GM12891 (cell line): ENCODE data around the gene TFE3.

Experiments used
- PAX5 ChIP-seq: IDR thresholded peaks from 2 replicates; pipeline ENCODE4 v1.6.1; 2011; ENCODE audit warnings: low read length, moderate library complexity, mild to moderate bottlenecking; ENCODE audit not compliant: insufficient read depth, severe bottlenecking
- POLR2A ChIP-seq: IDR thresholded peaks from 2 replicates; pipeline ENCODE4 v1.6.1; 2011; ENCODE audit warnings: low read depth, low read length, control low read depth
- POLR2AphosphoS5 ChIP-seq: IDR thresholded peaks from 2 replicates; pipeline ENCODE4 v1.6.1; 2011; ENCODE audit warnings: low read depth, low read length, control low read depth
- POU2F2 ChIP-seq: IDR thresholded peaks from 2 replicates; pipeline ENCODE4 v1.6.1; 2011; ENCODE audit warnings: low read depth, mild to moderate bottlenecking, control low read depth, low read length, moderate library complexity
- SPI1 ChIP-seq: IDR thresholded peaks from 2 replicates; pipeline ENCODE4 v1.6.1; 2011; ENCODE audit warnings: low read depth, low read length, control low read depth
- TAF1 ChIP-seq: IDR thresholded peaks from 2 replicates; pipeline ENCODE4 v1.6.1; 2011; ENCODE audit warnings: low read depth, low read length, control low read depth

- TF ChIP-seq POLR2AphosphoS5 (no peak), POLR2A (no peak), SPI1 (no peak), TAF1 (no peak), PAX5 (no peak), POU2F2 (no peak)
Observed at GRCh38 chrX:49053223-49054072, 10.3 kb upstream of the TFE3 start.
